ENCODE results near the gene COMMD6. TPM values are rescaled to one million over a fixed set of nuclear protein-coding genes. Genes with fewer than 3 reads are reported as not detected.

Gene COMMD6
- total RNA-seq, 1 experiment from 2014 or later = 131 TPM

GRCh38 chr13:75492389-75492788 lies 45.3 kb downstream of the COMMD6 start:
- no peak for TF ChIP-seq CTCF (conservative IDR thresholded peaks at IDR 0.05)
- Histone ChIP-seq H2AK5ac (ENCODE audit: insufficient read length, low read length) (no peak overlapping the region), H2BK5ac (ENCODE audit: insufficient read length, low read length) (no peak overlapping the region), H4K8ac (replicated peaks; ENCODE audit: insufficient read length, low read depth, low read length) (no peak overlapping the region), H2BK120ac (ENCODE audit: low read depth, low read length, poor library complexity, severe bottlenecking) (no peak overlapping the region), H2BK15ac (ENCODE audit: low read depth, low read length) (no peak overlapping the region), H3K4me1 (ENCODE audit: insufficient read depth, low read length) (no peaks in the 10 kb centered on the region), H2BK20ac (ENCODE audit: low read depth, low read length, poor library complexity, severe bottlenecking) (no peak overlapping the region), H3K4me2 (ENCODE audit: insufficient read depth, insufficient read length, low read length) (no peak overlapping the region), H3K4ac (ENCODE audit: low read depth, low read length) (no peak overlapping the region), H3K23ac (ENCODE audit: insufficient read length, low read depth, low read length) (no peak overlapping the region), H3T11ph (ENCODE audit: low read length) (no peak overlapping the region), H3K56ac (ENCODE audit: insufficient read length, low read depth, low read length) (no peak overlapping the region), H3K9me3 (ENCODE audit: control insufficient read depth, low read depth, low read length) (no peaks in the 10 kb centered on the region), H3K27me3 (ENCODE audit: insufficient read depth, low read length) (no peaks in the 10 kb centered on the region), H3K79me1 (ENCODE audit: insufficient read depth, low read depth, low read length, poor library complexity, severe bottlenecking) (no peaks in the 10 kb centered on the region), H2AFZ (ENCODE audit: low read length) (no peak overlapping the region), H4K20me1 (ENCODE audit: control insufficient read depth, insufficient read depth, insufficient read length) (no peaks in the 10 kb centered on the region), H3K27ac (ENCODE audit: insufficient read length, low read depth, low read length) (no peak overlapping the region), H3K79me2 (ENCODE audit: insufficient read depth, low read length) (no peaks in the 10 kb centered on the region), H3K9ac (ENCODE audit: extremely low read depth, insufficient read length, low read length) (no peak overlapping the region), H3K18ac (ENCODE audit: insufficient read length, low read depth, low read length) (no peak overlapping the region), H2BK12ac (ENCODE audit: insufficient read length, low read depth, low read length) (no peak overlapping the region), H3K14ac (ENCODE audit: insufficient read depth, low read length) (no peak overlapping the region), H4K5ac (ENCODE audit: insufficient read length, low read depth, low read length) (no peak overlapping the region), H3K23me2 (ENCODE audit: insufficient read length, low read depth, low read length, poor library complexity, severe bottlenecking) (no peaks in the 10 kb centered on the region), H4K91ac (ENCODE audit: insufficient read length, low read depth, low read length) (no peak overlapping the region)
- Mint-ChIP-seq H3K9me3 (no peaks in the 10 kb centered on the region), H3K36me3 (ENCODE audit: insufficient read depth in 1 of 3, low read depth in 3 of 3) (no peaks in the 10 kb centered on the region), H3K4me3 (no peak overlapping the region), H3K27ac (no peak overlapping the region), H3K27me3 (ENCODE audit: low read depth) (no peaks in the 10 kb centered on the region; the same call in 1 of the 2 replicates), H3K4me1 (no peaks in the 10 kb centered on the region)
- WGBS (ENCODE audit: extremely low coverage, insufficient read length, low lambda C conversion rate) = no CpG with 5 or more reads among the region's 5 CpGs
- DNase-seq = no peak

All from H9 (cell line).